Measurements from ENCODE around the gene PLCL1.

- TF ChIP-seq CTCF (IDR thresholded peaks at IDR 0.05 in 8 of 11, conservative IDR thresholded peaks at IDR 0.05 in 3 of 11) = no peak
- no peak for TF ChIP-seq POLR2A (IDR thresholded peaks at IDR 0.05)
- TF ChIP-seq POLR2AphosphoS5 (IDR thresholded peaks at IDR 0.05) = no peak
Observed at GRCh38 chr2:197949224-197949623, 144.8 kb downstream of the PLCL1 start.
